IMR-90 (cell line): Measurements from ENCODE around the gene ASIC2. TPM values are rescaled to one million over a fixed set of nuclear protein-coding genes. Genes with fewer than 3 reads are reported as not detected.

Experiments
- ATAC-seq: fragments of 200-7000 bp; cut with Tn5 transposase; 2 replicates; pipeline ENCODE4 v1.9.1; 2020; ENCODE audit warnings: low read depth, mild to moderate bottlenecking, moderate library complexity
- BruUV-seq: library from RNA; stranded (reverse); fragments of 400-500 nt; replicated peaks from 2 replicates; lab custom pipeline; 2021; lab: Mats Ljungman, UMichigan
- CTCF ChIA-PET: fragments of 300-600 bp; formaldehyde crosslinking; extraction: SDS; loops from one replicate; lab custom pipeline; 2021; ENCODE audit warnings: antibody characterized with exemption; lab: Yijun Ruan, JAX
- POLR2A ChIA-PET: fragments of 300-600 bp; sonication (Branson Sonifier 250); formaldehyde crosslinking; loops from one replicate; lab custom pipeline; 2022; ENCODE audit warnings: antibody characterized with exemption; ENCODE audit not compliant: unreplicated experiment; lab: Charles Lee
- DNase-seq: peaks from one replicate; pipeline ENCODE4 v3.0.0; 2013
- H2AFZ ChIP-seq: replicated peaks from 2 replicates; pipeline ENCODE3; 2013; ENCODE audit warnings: low read length, mild to moderate bottlenecking; ENCODE audit not compliant: poor library complexity
- H2AK5ac ChIP-seq: 2 replicates; pipeline ENCODE4 v1.6.1; 2013; ENCODE audit warnings: low read depth, low read length, inconsistent platforms
- H2AK9ac ChIP-seq: replicated peaks from 2 replicates; pipeline ENCODE3; 2013; ENCODE audit warnings: mild to moderate bottlenecking, low read depth, low read length, moderate library complexity; ENCODE audit not compliant: poor library complexity
- H2BK120ac ChIP-seq: 2 replicates; pipeline ENCODE4 v1.6.1; 2013; ENCODE audit warnings: low read depth, low read length, inconsistent platforms
- H2BK15ac ChIP-seq: 3 replicates; pipeline ENCODE4 v1.6.1; 2013; ENCODE audit warnings: low read depth, low read length, inconsistent platforms
- H2BK20ac ChIP-seq: 2 replicates; pipeline ENCODE4 v1.6.1; 2013; ENCODE audit warnings: low read depth, mild to moderate bottlenecking, inconsistent platforms, low read length, moderate library complexity
- H2BK5ac ChIP-seq: 2 replicates; pipeline ENCODE4 v1.6.1; 2013; ENCODE audit warnings: mild to moderate bottlenecking, low read depth, low read length, inconsistent platforms; ENCODE audit not compliant: poor library complexity, severe bottlenecking
- H3K14ac ChIP-seq: replicated peaks from 2 replicates; pipeline ENCODE4 v1.6.1; 2013; ENCODE audit warnings: low read depth, low read length, inconsistent platforms
- H3K18ac ChIP-seq: 2 replicates; pipeline ENCODE4 v1.6.1; 2013; ENCODE audit warnings: low read depth, low read length, control low read depth
- H3K23ac ChIP-seq: 2 replicates; pipeline ENCODE4 v1.6.1; 2013; ENCODE audit warnings: low read depth, low read length, inconsistent platforms
- H3K27ac ChIP-seq: 2 replicates; pipeline ENCODE4 v1.5.1; 2013; ENCODE audit warnings: mild to moderate bottlenecking, control low read depth, low read length; ENCODE audit not compliant: insufficient read depth
- H3K27me3 ChIP-seq: 2 replicates; pipeline ENCODE4 v1.6.1; 2013; ENCODE audit warnings: low read length; ENCODE audit not compliant: control insufficient read depth, insufficient read depth
- H3K36me3 ChIP-seq: 2 replicates; pipeline ENCODE4 v1.6.1; 2013; ENCODE audit warnings: low read length, mixed read lengths; ENCODE audit not compliant: control insufficient read depth, insufficient read depth
- H3K4ac ChIP-seq: 2 replicates; pipeline ENCODE4 v1.6.1; 2013; ENCODE audit warnings: low read depth, low read length, inconsistent platforms
- H3K4me1 ChIP-seq: 2 replicates; pipeline ENCODE4 v1.6.1; 2013; ENCODE audit warnings: low read length, mixed read lengths; ENCODE audit not compliant: control insufficient read depth, insufficient read depth
- H3K4me2 ChIP-seq: 2 replicates; pipeline ENCODE4 v1.6.1; 2013; ENCODE audit warnings: low read depth, mild to moderate bottlenecking, control low read depth, low read length, moderate library complexity
- H3K4me3 ChIP-seq: 2 replicates; pipeline ENCODE4 v1.5.1; 2013; ENCODE audit warnings: low read depth, mild to moderate bottlenecking, control low read depth, low read length, moderate library complexity; ENCODE audit not compliant: insufficient read depth
- H3K56ac ChIP-seq: 2 replicates; pipeline ENCODE4 v1.6.1; 2013; ENCODE audit warnings: low read length, inconsistent platforms; ENCODE audit not compliant: insufficient read depth; ENCODE audit errors: extremely low read depth
- H3K79me1 ChIP-seq, 2 experiments: 2 replicates each; pipeline ENCODE4 v1.6.1; 2013; ENCODE audit warnings: low read length in 2 of 2, inconsistent platforms in 1 of 2, low read depth in 1 of 2
- H3K9ac ChIP-seq: 2 replicates; pipeline ENCODE4 v1.6.1; 2013; ENCODE audit warnings: low read depth, low read length, control low read depth
- H3K9me1 ChIP-seq: 2 replicates; pipeline ENCODE4 v1.6.1; 2013; ENCODE audit warnings: low read length, inconsistent platforms; ENCODE audit not compliant: insufficient read depth
- H3K9me3 ChIP-seq: 2 replicates; pipeline ENCODE4 v1.6.1; 2013; ENCODE audit warnings: low read length; ENCODE audit not compliant: control insufficient read depth, insufficient read depth
- H4K20me1 ChIP-seq: 2 replicates; pipeline ENCODE4 v1.6.1; 2013; ENCODE audit warnings: low read length, inconsistent platforms; ENCODE audit not compliant: insufficient read depth
- H4K5ac ChIP-seq: 2 replicates; pipeline ENCODE4 v1.6.1; 2013; ENCODE audit warnings: mild to moderate bottlenecking, low read depth, low read length, control low read depth
- H4K8ac ChIP-seq, 2 experiments: 2 replicates each; pipeline ENCODE4 v1.6.1; 2013; ENCODE audit warnings: low read depth in 2 of 2, low read length in 2 of 2, control low read depth in 1 of 2, inconsistent platforms in 1 of 2
- H4K91ac ChIP-seq: 2 replicates; pipeline ENCODE4 v1.6.1; 2013; ENCODE audit warnings: low read depth, low read length, inconsistent platforms; ENCODE audit not compliant: insufficient read depth
- BHLHE40 ChIP-seq: fragments of 150-350 bp; IDR thresholded peaks from 2 replicates; pipeline ENCODE4 v1.6.1; 2016; ENCODE audit warnings: mild to moderate bottlenecking, low read depth, low read length
- FOS ChIP-seq: fragments of 150-350 bp; IDR thresholded peaks from 2 replicates; pipeline ENCODE4 v1.6.1; 2016; ENCODE audit warnings: low read depth, low read length
- MAFK ChIP-seq: IDR thresholded peaks from 2 replicates; pipeline ENCODE4 v1.6.1; 2012; ENCODE audit warnings: low read depth, low read length, improper control_type of control experiment
- SMC3 ChIP-seq: fragments of 150-350 bp; IDR thresholded peaks from 2 replicates; pipeline ENCODE4 v1.6.1; 2016; ENCODE audit warnings: low read depth, mild to moderate bottlenecking, antibody characterized with exemption, low read length, moderate library complexity
- WGBS, 2 experiments: methylation state at CpG; one replicate each; pipeline versions ENCODE4 v1.1.5 to v1.1.7; 2013; ENCODE audit warnings: missing lambda C conversion rate in 2 of 2; ENCODE audit not compliant: insufficient read length in 1 of 2; ENCODE audit errors: extremely low coverage in 2 of 2; 5-methylcytosine and 5-hydroxymethylcytosine counted together
- dilution Hi-C: fragments of 300-500 bp; cut with HindIII; formaldehyde crosslinking; loops from one replicate; pipeline ENCODE4 v1.14.3; 2018; ENCODE audit warnings: low sequenced_read_pairs; ENCODE audit not compliant: unreplicated experiment
- in situ Hi-C: fragments of 300-500 bp; cut with MboI; formaldehyde crosslinking; loops from 3 replicates; pipeline ENCODE4 v1.14.3; 2019; ENCODE audit warnings: low sequenced_read_pairs, inconsistent platforms, mixed read lengths
- intact Hi-C: fragments of 100-400 bp; cut with micrococcal nuclease; formaldehyde crosslinking; loops from 2 replicates; pipeline ENCODE4 v1.10.0; 2022
- polyA plus RNA-seq, 3 experiments: library from polyadenylated mRNA; depleted of rRNA; stranded (reverse); fragments of >200 nt; gene quantifications; 2 replicates each; pipeline ENCODE4 v1.2.3, GENCODE V29; 2012; ENCODE audit warnings: low replicate concordance in 1 of 3
- total RNA-seq: library from RNA; depleted of rRNA; stranded (reverse); fragments of >200 nt; gene quantifications from 2 replicates; pipeline ENCODE4 v1.2.3, GENCODE V29; 2012

The ASIC2 gene
- total and polyA plus RNA-seq, 2 of the 4 experiments (the other 2 are of a cell fraction) = under 0.01 to 0.15 TPM

DNA sequence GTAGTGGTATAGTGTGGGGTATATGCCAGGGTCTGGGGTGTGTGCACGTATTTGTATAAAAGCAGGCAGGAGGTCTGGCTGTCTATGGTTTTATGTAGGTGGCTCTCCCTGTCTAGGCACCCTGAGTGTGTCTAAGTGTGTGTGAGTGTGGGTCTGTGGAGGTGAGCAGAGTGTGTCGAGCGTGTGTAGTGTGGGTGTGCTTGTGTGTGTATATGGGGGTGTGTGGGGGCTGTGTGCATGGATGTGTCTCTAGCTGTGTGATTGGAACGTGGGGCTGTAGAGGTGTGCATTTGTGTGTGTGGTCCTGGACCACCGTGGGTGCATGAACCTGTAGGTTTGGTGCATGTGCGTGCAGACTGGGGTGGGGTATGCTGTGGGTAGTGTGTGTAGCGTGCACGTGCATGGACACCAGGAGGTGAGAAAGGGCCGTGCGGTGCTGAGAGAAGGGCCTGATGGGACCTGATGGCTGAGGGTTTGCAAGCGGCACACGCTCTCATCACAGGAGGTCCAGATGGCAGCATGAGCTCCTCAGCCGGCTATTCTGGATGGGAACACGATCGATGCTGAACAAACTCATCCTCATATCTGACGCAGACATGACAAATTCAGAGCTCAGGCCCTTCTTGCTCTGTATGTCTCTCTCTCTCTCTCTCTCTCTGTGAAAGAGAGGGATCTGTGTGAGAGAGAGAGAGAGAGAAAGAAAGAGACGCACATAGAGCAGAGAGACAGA, 273.8 kb downstream of the ASIC2 start:
- no peak overlapping the region for H3K23ac ChIP-seq
- no peak overlapping the region for H3K9ac ChIP-seq
- no peak overlapping the region for H2AK9ac ChIP-seq
- no peak overlapping the region for H3K14ac ChIP-seq
- no peak overlapping the region for H2BK5ac ChIP-seq
- no peak overlapping the region for H2AK5ac ChIP-seq
- H3K79me1 ChIP-seq = no peaks in the 10 kb centered on the region
- ATAC-seq = no peak
- no peak overlapping the region for H4K91ac ChIP-seq
- H3K27me3 ChIP-seq = peaks cover 4% of the 10 kb centered on the region; the same call in 1 of the 2 replicates
- no peaks in the 10 kb centered on the region for H3K36me3 ChIP-seq
- CTCF ChIA-PET = interaction anchor here (0.9 to 1.0 kb wide), 2 partner anchors 8 to 142 kb away, joined by 3 read pairs; partner anchors contain the start of gene MYO1D
- no peak overlapping the region for H3K27ac ChIP-seq
- H2BK120ac ChIP-seq = no peak overlapping the region
- H4K20me1 ChIP-seq = no peaks in the 10 kb centered on the region
- DNase-seq = no peak
- 76% methylated on average over 5 of the region's 17 CpGs; no CpG with 5 or more reads in 1 of the 2 experiments for WGBS, 2 experiments
- no peak overlapping the region for H3K18ac ChIP-seq
- no peaks in the 10 kb centered on the region for H3K9me3 ChIP-seq
- H4K5ac ChIP-seq = no peak overlapping the region
- H3K9me1 ChIP-seq = no peaks in the 10 kb centered on the region; the same call in 1 of the 2 replicates
- no peak overlapping the region for H3K56ac ChIP-seq
- intact Hi-C loops = no loop called here
- H3K4me3 ChIP-seq = no peak overlapping the region
- H2BK15ac ChIP-seq = no peak overlapping the region
- in situ Hi-C loops = no loop called here
- POLR2A ChIA-PET = no interaction called here
- no peak overlapping the region for H3K4me2 ChIP-seq
- no peak overlapping the region for H2AFZ ChIP-seq
- dilution Hi-C loops = no loop called here
- H2BK20ac ChIP-seq = no peak overlapping the region
- H3K4ac ChIP-seq = no peak overlapping the region
- H3K4me1 ChIP-seq = peaks cover 6% of the 10 kb centered on the region; the same call in 1 of the 2 replicates
- TF ChIP-seq MAFK (no peak), SMC3 (no peak), FOS (no peak), BHLHE40 (no peak)
- no TSS peak for BruUV-seq
- H4K8ac ChIP-seq = no peak overlapping the region
